ENCODE results near the gene TMEM250.

- TF ChIP-seq TCF12 (IDR thresholded peaks at IDR 0.05; ENCODE audit: low read depth) (no peak), REST (IDR thresholded peaks at IDR 0.05; ENCODE audit: low read depth) (no peak), TAF1 (IDR thresholded peaks at IDR 0.05; ENCODE audit: low read depth) (no peak), FOXM1 (IDR thresholded peaks at IDR 0.05; ENCODE audit: borderline replicate concordance, low read depth) (no peak), NFIC (IDR thresholded peaks at IDR 0.05) (no peak), CEBPB (IDR thresholded peaks at IDR 0.05) (no peak), RAD21 (IDR thresholded peaks at IDR 0.05; ENCODE audit: low read depth) (no peak), CREB1 (IDR thresholded peaks at IDR 0.05; ENCODE audit: low read depth) (no peak), MAX (IDR thresholded peaks at IDR 0.05) (no peak), EP300 (IDR thresholded peaks at IDR 0.05; ENCODE audit: borderline replicate concordance) (no peak), ZBTB7A (IDR thresholded peaks at IDR 0.05; ENCODE audit: low read depth) (no peak), USF1 (IDR thresholded peaks at IDR 0.05) (no peak)
Observed at GRCh38 chr9:136092741-136093140, 25.9 kb downstream of the TMEM250 start.
